Measurements from ENCODE around the gene DNAJC5. TPM values are rescaled to one million over a fixed set of nuclear protein-coding genes. Genes with fewer than 3 reads are reported as not detected.

DNAJC5 gene
- total and polyA plus RNA-seq, 9 of the 15 experiments (the other 6 are each of a cell fraction or from before 2014, with no cell fraction given) = 0.95 to 42.8 (median 23.4) TPM

DNA sequence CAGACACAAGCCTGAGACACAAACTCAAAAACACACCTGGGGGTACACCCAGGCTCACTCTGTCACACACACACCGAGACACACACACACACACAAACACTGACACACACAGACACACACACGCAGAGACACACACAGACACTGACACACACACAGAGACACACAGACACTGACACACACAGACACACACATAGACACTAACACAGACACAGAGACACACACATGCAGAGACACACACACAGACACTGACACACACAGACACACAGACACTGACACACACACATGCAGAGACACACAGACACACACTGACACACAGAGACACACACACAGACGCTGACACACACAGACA is 48.1 kb upstream of the DNAJC5 start (continued):
- TF ChIP-seq, protein P1, sequence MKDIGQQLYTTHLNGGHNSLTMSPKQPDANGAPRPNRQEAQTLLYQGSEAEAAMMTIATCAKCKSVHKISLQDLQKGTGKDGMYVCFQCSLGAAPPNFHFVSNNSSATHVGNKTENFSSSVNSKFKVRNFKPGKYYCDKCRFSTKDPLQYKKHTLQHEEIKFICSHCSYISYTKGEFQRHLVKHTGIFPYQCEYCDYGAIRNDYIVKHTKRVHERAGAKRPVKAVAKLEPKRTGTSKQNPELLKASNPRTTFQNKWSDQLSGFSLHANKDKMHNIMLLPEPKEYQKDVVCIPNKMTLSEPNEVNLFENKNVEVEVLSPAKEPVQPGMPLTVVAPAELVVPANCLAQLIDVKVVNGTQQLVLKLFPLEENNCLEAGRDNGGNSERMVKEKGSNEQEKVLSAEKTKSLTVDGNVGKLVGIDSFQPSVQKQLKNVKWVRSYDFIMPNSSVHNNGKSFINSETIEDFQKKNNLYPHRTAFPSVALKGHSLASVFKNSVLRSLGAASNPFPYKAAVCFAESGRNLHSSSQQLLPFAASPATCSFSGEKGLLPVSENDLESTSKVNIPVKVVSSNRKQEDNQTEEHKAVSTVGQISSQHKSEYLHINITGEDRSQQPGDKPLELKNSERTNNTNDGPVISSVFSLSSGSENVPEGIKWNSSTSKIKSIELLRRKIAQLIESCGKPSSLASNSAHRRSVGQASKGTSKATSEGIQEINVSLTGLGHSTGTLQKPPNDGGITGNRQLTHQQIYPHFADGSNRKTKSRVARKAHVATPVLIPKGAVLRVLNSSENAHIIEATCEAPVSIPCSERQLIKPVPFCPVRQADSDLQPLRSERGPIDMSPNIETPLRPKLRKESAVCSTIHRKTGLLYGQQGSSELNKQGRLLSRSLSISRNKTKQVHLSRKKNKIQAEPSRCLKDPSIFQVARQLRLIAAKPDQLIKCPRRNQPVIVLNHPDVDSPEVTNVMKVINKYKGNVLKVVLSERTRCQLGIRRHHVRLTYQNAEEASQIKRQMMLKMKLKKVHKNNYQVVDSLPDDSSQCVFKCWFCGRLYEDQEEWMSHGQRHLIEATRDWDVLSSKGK (CRISPR knock-in tag; IDR thresholded peaks at IDR 0.05) = no peak
- TF ChIP-seq POLR2A (conservative IDR thresholded peaks at IDR 0.05) = no peak
- TF ChIP-seq DPF2 (IDR thresholded peaks at IDR 0.05) = peak; percentile 59; the same call in 1 of the 2 replicates
- no peak for TF ChIP-seq HDAC8 (tag; IDR thresholded peaks at IDR 0.05)
- TF ChIP-seq, protein P2, sequence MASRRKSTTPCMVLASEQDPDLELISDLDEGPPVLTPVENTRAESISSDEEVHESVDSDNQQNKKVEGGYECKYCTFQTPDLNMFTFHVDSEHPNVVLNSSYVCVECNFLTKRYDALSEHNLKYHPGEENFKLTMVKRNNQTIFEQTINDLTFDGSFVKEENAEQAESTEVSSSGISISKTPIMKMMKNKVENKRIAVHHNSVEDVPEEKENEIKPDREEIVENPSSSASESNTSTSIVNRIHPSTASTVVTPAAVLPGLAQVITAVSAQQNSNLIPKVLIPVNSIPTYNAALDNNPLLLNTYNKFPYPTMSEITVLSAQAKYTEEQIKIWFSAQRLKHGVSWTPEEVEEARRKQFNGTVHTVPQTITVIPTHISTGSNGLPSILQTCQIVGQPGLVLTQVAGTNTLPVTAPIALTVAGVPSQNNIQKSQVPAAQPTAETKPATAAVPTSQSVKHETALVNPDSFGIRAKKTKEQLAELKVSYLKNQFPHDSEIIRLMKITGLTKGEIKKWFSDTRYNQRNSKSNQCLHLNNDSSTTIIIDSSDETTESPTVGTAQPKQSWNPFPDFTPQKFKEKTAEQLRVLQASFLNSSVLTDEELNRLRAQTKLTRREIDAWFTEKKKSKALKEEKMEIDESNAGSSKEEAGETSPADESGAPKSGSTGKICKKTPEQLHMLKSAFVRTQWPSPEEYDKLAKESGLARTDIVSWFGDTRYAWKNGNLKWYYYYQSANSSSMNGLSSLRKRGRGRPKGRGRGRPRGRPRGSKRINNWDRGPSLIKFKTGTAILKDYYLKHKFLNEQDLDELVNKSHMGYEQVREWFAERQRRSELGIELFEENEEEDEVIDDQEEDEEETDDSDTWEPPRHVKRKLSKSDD (conservative IDR thresholded peaks at IDR 0.05; ENCODE audit: low read length) = no peak
- peak; percentile 33; the same call in 1 of the 2 replicates for TF ChIP-seq SMARCA4 (IDR thresholded peaks at IDR 0.05)
- TF ChIP-seq RB1 (IDR thresholded peaks at IDR 0.05; ENCODE audit: low read depth) = no peak
- TF ChIP-seq, protein P3, sequence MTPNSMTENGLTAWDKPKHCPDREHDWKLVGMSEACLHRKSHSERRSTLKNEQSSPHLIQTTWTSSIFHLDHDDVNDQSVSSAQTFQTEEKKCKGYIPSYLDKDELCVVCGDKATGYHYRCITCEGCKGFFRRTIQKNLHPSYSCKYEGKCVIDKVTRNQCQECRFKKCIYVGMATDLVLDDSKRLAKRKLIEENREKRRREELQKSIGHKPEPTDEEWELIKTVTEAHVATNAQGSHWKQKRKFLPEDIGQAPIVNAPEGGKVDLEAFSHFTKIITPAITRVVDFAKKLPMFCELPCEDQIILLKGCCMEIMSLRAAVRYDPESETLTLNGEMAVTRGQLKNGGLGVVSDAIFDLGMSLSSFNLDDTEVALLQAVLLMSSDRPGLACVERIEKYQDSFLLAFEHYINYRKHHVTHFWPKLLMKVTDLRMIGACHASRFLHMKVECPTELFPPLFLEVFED (CRISPR knock-in tag; conservative IDR thresholded peaks at IDR 0.05) = peak; percentile 87; the same call in 1 of the 2 replicates
- TF ChIP-seq, protein P4, sequence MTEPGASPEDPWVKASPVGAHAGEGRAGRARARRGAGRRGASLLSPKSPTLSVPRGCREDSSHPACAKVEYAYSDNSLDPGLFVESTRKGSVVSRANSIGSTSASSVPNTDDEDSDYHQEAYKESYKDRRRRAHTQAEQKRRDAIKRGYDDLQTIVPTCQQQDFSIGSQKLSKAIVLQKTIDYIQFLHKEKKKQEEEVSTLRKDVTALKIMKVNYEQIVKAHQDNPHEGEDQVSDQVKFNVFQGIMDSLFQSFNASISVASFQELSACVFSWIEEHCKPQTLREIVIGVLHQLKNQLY (CRISPR knock-in tag; conservative IDR thresholded peaks at IDR 0.05) = no peak
- TF ChIP-seq HLTF (IDR thresholded peaks at IDR 0.05) = peak; percentile 97
- TF ChIP-seq, protein P5, sequence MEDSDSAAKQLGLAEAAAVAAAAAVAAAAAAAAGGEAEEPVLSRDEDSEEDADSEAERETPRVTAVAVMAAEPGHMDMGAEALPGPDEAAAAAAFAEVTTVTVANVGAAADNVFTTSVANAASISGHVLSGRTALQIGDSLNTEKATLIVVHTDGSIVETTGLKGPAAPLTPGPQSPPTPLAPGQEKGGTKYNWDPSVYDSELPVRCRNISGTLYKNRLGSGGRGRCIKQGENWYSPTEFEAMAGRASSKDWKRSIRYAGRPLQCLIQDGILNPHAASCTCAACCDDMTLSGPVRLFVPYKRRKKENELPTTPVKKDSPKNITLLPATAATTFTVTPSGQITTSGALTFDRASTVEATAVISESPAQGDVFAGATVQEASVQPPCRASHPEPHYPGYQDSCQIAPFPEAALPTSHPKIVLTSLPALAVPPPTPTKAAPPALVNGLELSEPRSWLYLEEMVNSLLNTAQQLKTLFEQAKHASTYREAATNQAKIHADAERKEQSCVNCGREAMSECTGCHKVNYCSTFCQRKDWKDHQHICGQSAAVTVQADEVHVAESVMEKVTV (CRISPR knock-in tag; IDR thresholded peaks at IDR 0.05) = no peak
- TF ChIP-seq ATF1 (CRISPR knock-in tag; IDR thresholded peaks at IDR 0.05) = no peak
- no peak for TF ChIP-seq ATF1 (tag; IDR thresholded peaks at IDR 0.05)
- TF ChIP-seq, protein P6, sequence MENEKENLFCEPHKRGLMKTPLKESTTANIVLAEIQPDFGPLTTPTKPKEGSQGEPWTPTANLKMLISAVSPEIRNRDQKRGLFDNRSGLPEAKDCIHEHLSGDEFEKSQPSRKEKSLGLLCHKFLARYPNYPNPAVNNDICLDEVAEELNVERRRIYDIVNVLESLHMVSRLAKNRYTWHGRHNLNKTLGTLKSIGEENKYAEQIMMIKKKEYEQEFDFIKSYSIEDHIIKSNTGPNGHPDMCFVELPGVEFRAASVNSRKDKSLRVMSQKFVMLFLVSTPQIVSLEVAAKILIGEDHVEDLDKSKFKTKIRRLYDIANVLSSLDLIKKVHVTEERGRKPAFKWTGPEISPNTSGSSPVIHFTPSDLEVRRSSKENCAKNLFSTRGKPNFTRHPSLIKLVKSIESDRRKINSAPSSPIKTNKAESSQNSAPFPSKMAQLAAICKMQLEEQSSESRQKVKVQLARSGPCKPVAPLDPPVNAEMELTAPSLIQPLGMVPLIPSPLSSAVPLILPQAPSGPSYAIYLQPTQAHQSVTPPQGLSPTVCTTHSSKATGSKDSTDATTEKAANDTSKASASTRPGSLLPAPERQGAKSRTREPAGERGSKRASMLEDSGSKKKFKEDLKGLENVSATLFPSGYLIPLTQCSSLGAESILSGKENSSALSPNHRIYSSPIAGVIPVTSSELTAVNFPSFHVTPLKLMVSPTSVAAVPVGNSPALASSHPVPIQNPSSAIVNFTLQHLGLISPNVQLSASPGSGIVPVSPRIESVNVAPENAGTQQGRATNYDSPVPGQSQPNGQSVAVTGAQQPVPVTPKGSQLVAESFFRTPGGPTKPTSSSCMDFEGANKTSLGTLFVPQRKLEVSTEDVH (IDR thresholded peaks at IDR 0.05; ENCODE audit: low read depth, partially characterized antibody) = no peak
- TF ChIP-seq SMARCA5 (IDR thresholded peaks at IDR 0.05) = peak; percentile 94
- no peak for TF ChIP-seq RBM15 (IDR thresholded peaks at IDR 0.05; ENCODE audit: insufficient read depth, low read length)
- TF ChIP-seq ARID2 (IDR thresholded peaks at IDR 0.05) = 0 out of 2 replicates have a peak, but pooled peaks have one; percentile 37
- no peak for TF ChIP-seq POLR2H (tag; IDR thresholded peaks at IDR 0.05; ENCODE audit: low read depth)
